K562 (cell line): Measurements from ENCODE around the gene SGMS1. TPM values are rescaled to one million over a fixed set of nuclear protein-coding genes. Genes with fewer than 3 reads are reported as not detected.

ENCODE experiments used
- ATF6 ChIP-seq: sonication (generic); formaldehyde crosslinking; IDR thresholded peaks from 2 replicates; pipeline ENCODE4 v1.4.0; 2020; ENCODE audit warnings: mild to moderate bottlenecking, missing genetic modification reagents
- CBFA2T2 ChIP-seq: fragments of 450-650 bp; conservative IDR thresholded peaks from 2 replicates; pipeline ENCODE4 v1.6.1; 2017; ENCODE audit warnings: mild to moderate bottlenecking
- CCAR2 ChIP-seq: fragments of 200-400 bp; formaldehyde crosslinking; IDR thresholded peaks from 2 replicates; pipeline ENCODE4 v1.6.1; 2017; ENCODE audit warnings: mild to moderate bottlenecking, low read depth, low read length
- CHD2 ChIP-seq: IDR thresholded peaks from 2 replicates; pipeline ENCODE4 v1.6.1; 2011; ENCODE audit warnings: low read depth, low read length
- CTBP1 ChIP-seq: fragments of 450-650 bp; IDR thresholded peaks from 2 replicates; pipeline ENCODE4 v1.6.1; 2016; ENCODE audit warnings: borderline replicate concordance
- EGR1 ChIP-seq: fragments of 450-650 bp; conservative IDR thresholded peaks from 2 replicates; pipeline ENCODE4 v1.6.1; 2017; ENCODE audit warnings: mild to moderate bottlenecking
- EHMT2 ChIP-seq: fragments of 450-650 bp; IDR thresholded peaks from 2 replicates; pipeline ENCODE4 v1.6.1; 2018; ENCODE audit warnings: antibody characterized with exemption
- EP300 ChIP-seq: IDR thresholded peaks from 2 replicates; pipeline ENCODE4 v1.6.1; 2012; ENCODE audit warnings: low read length, improper control_type of control experiment
- HEY1 ChIP-seq: fragments of 250-450 bp; sonication (Bioruptor Pico); IDR thresholded peaks from 2 replicates; pipeline ENCODE4 v1.5.0; 2020; ENCODE audit warnings: mild to moderate bottlenecking, moderate library complexity, borderline replicate concordance
- HINFP ChIP-seq: fragments of 450-650 bp; conservative IDR thresholded peaks from 2 replicates; pipeline ENCODE4 v1.6.1; 2016; ENCODE audit warnings: missing genetic modification characterization, low read depth, mild to moderate bottlenecking, control low read depth, missing compliant biosample characterization
- KDM1A ChIP-seq, 2 experiments: fragments of 450-650 bp; IDR thresholded peaks; 2 replicates each; pipeline ENCODE4 v1.6.1; 2016; ENCODE audit warnings: mild to moderate bottlenecking in 2 of 2
- KHSRP ChIP-seq: fragments of 450-650 bp; IDR thresholded peaks from 2 replicates; pipeline ENCODE4 v1.6.1; 2017
- MCM2 ChIP-seq: fragments of 450-650 bp; IDR thresholded peaks from 2 replicates; pipeline ENCODE4 v1.6.1; 2017; ENCODE audit warnings: low read depth, mild to moderate bottlenecking
- PKNOX1 ChIP-seq: fragments of 450-650 bp; IDR thresholded peaks from 2 replicates; pipeline ENCODE4 v1.6.1; 2016
- POLR3A ChIP-seq: IDR thresholded peaks from 2 replicates; pipeline ENCODE4 v1.6.1; 2011; ENCODE audit warnings: borderline replicate concordance, mild to moderate bottlenecking, moderate library complexity; ENCODE audit not compliant: insufficient read length, insufficient read depth; ENCODE audit errors: extremely low read depth
- RBM15 ChIP-seq: fragments of 200-400 bp; formaldehyde crosslinking; IDR thresholded peaks from 2 replicates; pipeline ENCODE4 v1.6.1; 2018; ENCODE audit warnings: mild to moderate bottlenecking, low read length, moderate library complexity; ENCODE audit not compliant: insufficient read depth
- WHSC1 ChIP-seq: IDR thresholded peaks from one replicate; pipeline ENCODE4 v1.6.1; 2012; ENCODE audit warnings: low read length, control low read depth, inconsistent platforms
- ZNF174 ChIP-seq: fragments of 250-450 bp; sonication (Bioruptor Pico); IDR thresholded peaks from 2 replicates; pipeline ENCODE4 v1.4.0; 2020; ENCODE audit warnings: mild to moderate bottlenecking
- ZNF316 ChIP-seq: fragments of 450-650 bp; IDR thresholded peaks from 2 replicates; pipeline ENCODE4 v1.6.1; 2016
- ZNF592 ChIP-seq: fragments of 450-650 bp; IDR thresholded peaks from 2 replicates; pipeline ENCODE4 v1.6.1; 2017; ENCODE audit warnings: antibody characterized with exemption, mild to moderate bottlenecking
- polyA plus RNA-seq, 8 experiments: library from polyadenylated mRNA; depleted of rRNA in 4 of 8; stranded (reverse) in 5 of 8; unstranded in 3 of 8; fragments of >200 nt; fragmentation: Nextera tagmentation in 2 of 8; fragmentation: Illumina TruSeq in 1 of 8; extraction: Ambion mirVana in 2 of 8; extraction: Trizol in 1 of 8; gene quantifications; 2 replicates each; pipeline versions ENCODE4 v1.2.1 to v1.2.3, GENCODE V29; 2011 to 2014; ENCODE audit warnings: inconsistent platforms in 1 of 8, missing spikeins in 1 of 8
- total RNA-seq, 7 experiments: library from RNA; depleted of rRNA in 6 of 7; stranded (reverse); fragments of >200 nt in 6 of 7; fragmentation: Illumina TruSeq in 2 of 7; extraction: Trizol in 2 of 7; gene quantifications; 2 replicates each; pipeline versions ENCODE4 v1.2.1 to v1.2.3, GENCODE V29; 2011 to 2021; ENCODE audit warnings: low replicate concordance in 1 of 7

SGMS1 gene
- total and polyA plus RNA-seq, 9 of the 15 experiments (the other 6 are each of a cell fraction or from before 2014, with no cell fraction given): 22.6 to 232 (median 82.2) TPM

GRCh38 chr10:50575477-50576244 lies 48.1 kb downstream of the SGMS1 start (continued):
- TF ChIP-seq ATF6 (CRISPR knock-in tag): no peak
- TF ChIP-seq ZNF174 (CRISPR knock-in tag): no peak
- peak; percentile 23; the same call in 1 of the 2 replicates for TF ChIP-seq EP300
- no peak for TF ChIP-seq HINFP (tag)
- 0 out of 2 replicates have a peak, but pooled peaks have one; percentile 15 for TF ChIP-seq EHMT2
- TF ChIP-seq CHD2: no peak
- TF ChIP-seq CBFA2T2: 0 out of 2 replicates have a peak, but pooled peaks have one; percentile 8
- TF ChIP-seq KDM1A (IDR thresholded peaks at IDR 0.05): peak in 1 of 2 experiments; percentile 7; a peak in 1 of 4 replicates
- no peak for TF ChIP-seq ZNF316
- no peak for TF ChIP-seq MCM2
- no peak for TF ChIP-seq POLR3A
- TF ChIP-seq CCAR2: no peak
- peak; percentile 58 for TF ChIP-seq WHSC1
- TF ChIP-seq CTBP1: peak; percentile 40; the same call in 1 of the 2 replicates
- no peak for TF ChIP-seq KHSRP
- no peak for TF ChIP-seq HEY1 (CRISPR knock-in tag)
- no peak for TF ChIP-seq PKNOX1
- no peak for TF ChIP-seq EGR1
- no peak for TF ChIP-seq RBM15
- no peak for TF ChIP-seq ZNF592
